Activated CD8-positive, alpha-beta T cell treated with anti-CD3 and anti-CD28 coated beads, Interleukin-2, amount 10 ng/mL, durations not matched to agents 7 days and 5 days (primary cell): ENCODE measurements around the gene OR10J4. TPM values are rescaled to one million over a fixed set of nuclear protein-coding genes. Genes with fewer than 3 reads are reported as not detected.

Experiments
- ATAC-seq: fragments of 150-1000 bp; cut with Tn5 transposase; one replicate; pipeline ENCODE4 v1.10.0; 2021; ENCODE audit warnings: moderate library complexity
- CTCF ChIA-PET: fragments of 350-600 bp; sonication (Branson Sonifier 250); formaldehyde crosslinking; loops from one replicate; lab custom pipeline; 2021; ENCODE audit warnings: antibody characterized with exemption; lab: Charles Lee
- POLR2A ChIA-PET: fragments of 350-600 bp; sonication (Branson Sonifier 250); formaldehyde crosslinking; loops from one replicate; lab custom pipeline; 2021; ENCODE audit warnings: antibody characterized with exemption; lab: Charles Lee
- DNase-seq: peaks from one replicate; pipeline ENCODE4 v3.0.0-alpha.2; 2020
- H3K27ac Mint-ChIP-seq: one replicate; pipeline ENCODE4 v1.8.0; 2021; ENCODE audit warnings: mild to moderate bottlenecking, mixed read lengths
- H3K27me3 Mint-ChIP-seq: one replicate; pipeline ENCODE4 v1.8.0; 2021; ENCODE audit warnings: low read depth, mixed read lengths
- H3K36me3 Mint-ChIP-seq: one replicate; pipeline ENCODE4 v1.8.0; 2021; ENCODE audit warnings: low read depth, mixed read lengths
- H3K4me1 Mint-ChIP-seq: one replicate; pipeline ENCODE4 v1.8.0; 2021; ENCODE audit warnings: low read depth, mixed read lengths
- H3K4me3 Mint-ChIP-seq: one replicate; pipeline ENCODE4 v1.8.0; 2021; ENCODE audit warnings: mild to moderate bottlenecking, mixed read lengths
- H3K9me3 Mint-ChIP-seq: one replicate; pipeline ENCODE4 v1.8.0; 2022; ENCODE audit warnings: mixed read lengths; ENCODE audit not compliant: insufficient read depth
- total RNA-seq, 2 experiments: library from RNA; stranded (reverse); gene quantifications; one replicate each; pipeline ENCODE4 v1.2.3, GENCODE V29; 2021

The OR10J4 gene
- total RNA-seq: not detected

- Mint-ChIP-seq H3K27ac (no peak within 1 kb of the TSS), H3K4me1 (no peaks in the 10 kb centered on the region), H3K36me3 (no peaks in the 10 kb centered on the region), H3K27me3 (no peaks in the 10 kb centered on the region), H3K4me3 (no peak within 1 kb of the TSS), H3K9me3 (no peaks in the 10 kb centered on the region)
- no peak for DNase-seq
- ATAC-seq: no peak
- CTCF ChIA-PET: no interaction called here
- POLR2A ChIA-PET: no interaction called here
These were observed at the start of gene OR10J4 for GRCh38 chr1:159431904-159432303. Gene OR10J4 (plus strand): TSS chr1:159432204.

DNA sequence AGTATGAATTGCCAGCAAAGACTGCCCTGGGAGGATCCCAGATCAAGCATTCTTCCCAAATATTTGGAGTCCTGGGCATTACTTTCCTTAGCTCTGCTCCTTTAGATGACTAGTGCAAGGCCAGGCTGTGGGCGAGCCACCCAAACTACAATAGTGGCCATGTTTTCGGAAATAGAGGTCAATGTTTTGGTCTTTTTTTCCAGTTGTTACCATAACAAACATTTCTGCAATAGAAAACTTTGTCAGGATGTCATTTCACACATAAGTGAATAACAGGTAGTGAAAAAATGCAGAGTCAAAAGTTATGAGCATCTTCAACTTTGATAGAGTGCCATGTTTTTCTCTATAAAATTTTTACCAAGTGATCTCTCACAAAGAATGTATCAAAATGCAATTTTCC, 25.2 kb upstream of the OR10J4 start:
- Mint-ChIP-seq H3K27ac (no peak overlapping the region), H3K4me3 (no peak overlapping the region), H3K36me3 (no peaks in the 10 kb centered on the region), H3K27me3 (no peaks in the 10 kb centered on the region), H3K9me3 (no peaks in the 10 kb centered on the region), H3K4me1 (no peaks in the 10 kb centered on the region)
- ATAC-seq: no peak
- ChIA-PET POLR2A (no interaction called here), CTCF (no interaction called here)
- DNase-seq: no peak

GRCh38 chr1:159408862-159409400, 23.1 kb upstream of the OR10J4 start:
- POLR2A ChIA-PET: no interaction called here
- Mint-ChIP-seq H3K36me3 (no peaks in the 10 kb centered on the region), H3K4me3 (no peak overlapping the region), H3K27ac (no peak overlapping the region), H3K27me3 (no peaks in the 10 kb centered on the region), H3K4me1 (no peaks in the 10 kb centered on the region), H3K9me3 (no peaks in the 10 kb centered on the region)
- ATAC-seq (no peak), DNase-seq (no peak)
- CTCF ChIA-PET: no interaction called here

DNA sequence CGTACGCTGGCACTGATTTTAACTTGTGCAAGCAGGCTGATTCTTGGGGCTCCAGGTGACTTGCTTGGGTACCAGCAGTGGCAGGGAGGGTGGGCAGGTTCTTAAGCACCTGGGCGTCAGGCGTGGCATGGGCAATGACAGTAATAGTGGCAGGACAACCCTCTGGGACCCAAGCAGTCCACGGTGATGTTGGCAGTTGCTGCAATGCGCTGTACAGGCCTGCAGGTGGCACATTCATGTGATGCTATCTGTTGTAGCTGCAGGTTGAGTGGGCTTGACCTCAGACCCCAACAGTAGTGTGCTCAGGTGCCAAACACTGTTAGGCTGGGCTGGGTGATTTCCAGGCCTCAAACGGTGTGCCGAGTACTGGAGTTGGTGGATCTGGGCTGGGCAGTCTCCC, 10.2 kb upstream of the OR10J4 start:
- no peaks in the 10 kb centered on the region for H3K36me3 Mint-ChIP-seq
- CTCF ChIA-PET: no interaction called here

GRCh38 chr1:159428536-159428935, 3.5 kb upstream of the OR10J4 start:
- POLR2A ChIA-PET: no interaction called here
- Mint-ChIP-seq H3K36me3 (no peaks in the 10 kb centered on the region), H3K9me3 (no peaks in the 10 kb centered on the region), H3K27ac (no peak overlapping the region), H3K4me1 (no peaks in the 10 kb centered on the region), H3K27me3 (peaks cover 2% of the 10 kb centered on the region), H3K4me3 (no peak overlapping the region)
- DNase-seq: no peak
- CTCF ChIA-PET: no interaction called here
- no peak for ATAC-seq

More for the DNA sequence above, 10.2 kb upstream of the OR10J4 start:
- POLR2A ChIA-PET: no interaction called here
- no peak for ATAC-seq
- Mint-ChIP-seq H3K4me1 (no peaks in the 10 kb centered on the region), H3K4me3 (no peak overlapping the region), H3K9me3 (peaks cover 11% of the 10 kb centered on the region), H3K27ac (no peak overlapping the region), H3K27me3 (peaks cover 2% of the 10 kb centered on the region)
- DNase-seq: no peak

GRCh38 chr1:159429074-159429861, 2.7 kb upstream of the OR10J4 start:
- no peak overlapping the region for H3K4me3 Mint-ChIP-seq
- DNase-seq (no peak), ATAC-seq (no peak)
- no peak overlapping the region for H3K27ac Mint-ChIP-seq
- ChIA-PET POLR2A (no interaction called here), CTCF (no interaction called here)
- H3K9me3 Mint-ChIP-seq: no peaks in the 10 kb centered on the region
- no peaks in the 10 kb centered on the region for H3K36me3 Mint-ChIP-seq
- no peaks in the 10 kb centered on the region for H3K4me1 Mint-ChIP-seq
- peaks cover 2% of the 10 kb centered on the region for H3K27me3 Mint-ChIP-seq

DNA sequence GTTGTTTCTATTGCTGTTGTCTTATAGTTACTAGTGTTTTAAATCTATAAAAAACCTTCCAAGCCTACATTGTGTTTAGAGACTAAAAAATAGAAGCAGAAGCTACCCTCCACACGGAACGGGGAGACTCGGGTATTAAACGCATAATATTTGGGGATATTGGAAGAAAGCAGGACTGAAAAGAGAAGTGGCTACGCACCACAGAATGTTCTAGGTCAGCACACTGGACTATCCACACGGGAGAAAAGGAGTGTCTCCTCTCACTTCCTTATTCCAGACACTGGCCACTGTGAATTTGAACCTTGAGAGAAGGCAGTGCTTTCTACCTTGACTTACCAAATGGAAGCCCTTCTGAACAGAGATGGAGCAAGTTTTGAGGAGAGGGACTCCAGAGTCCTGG, 1.0 kb upstream of the OR10J4 start:
- POLR2A ChIA-PET: no interaction called here
- Mint-ChIP-seq H3K4me3 (no peak overlapping the region), H3K9me3 (no peaks in the 10 kb centered on the region), H3K36me3 (no peaks in the 10 kb centered on the region), H3K27ac (no peak overlapping the region), H3K27me3 (no peaks in the 10 kb centered on the region), H3K4me1 (no peaks in the 10 kb centered on the region)
- CTCF ChIA-PET: no interaction called here
- DNase-seq: no peak
- ATAC-seq: no peak

GRCh38 chr1:159436469-159436868, 4.5 kb downstream of the OR10J4 start:
- Mint-ChIP-seq H3K27ac (no peak overlapping the region), H3K27me3 (no peaks in the 10 kb centered on the region), H3K4me1 (no peaks in the 10 kb centered on the region), H3K36me3 (no peaks in the 10 kb centered on the region), H3K9me3 (no peaks in the 10 kb centered on the region), H3K4me3 (no peak overlapping the region)
- ChIA-PET POLR2A (no interaction called here), CTCF (no interaction called here)
- no peak for DNase-seq
- ATAC-seq: no peak

DNA sequence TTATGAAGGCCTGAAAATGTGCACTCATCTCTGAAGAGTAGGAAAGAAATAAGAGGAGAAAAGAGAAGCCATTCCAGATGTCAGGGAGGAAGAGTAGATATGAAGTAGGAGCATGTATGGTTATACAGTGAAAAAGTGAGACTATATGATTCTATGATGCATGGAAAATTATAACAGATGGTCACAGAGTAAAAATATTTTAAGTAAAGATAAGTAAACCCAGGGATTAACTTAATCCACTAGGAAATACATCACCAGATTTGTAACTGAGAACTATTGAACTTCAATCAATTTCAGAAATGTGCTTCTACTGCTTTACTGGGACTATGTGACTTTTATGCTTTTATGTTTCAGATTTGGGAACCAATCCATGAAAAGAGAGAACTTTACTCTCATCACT, 7.4 kb downstream of the OR10J4 start, which contains the start of gene OR10J1:
TSS of gene OR10J1 (plus strand) at position 301 of the 400 bp plus-strand sequence. CDS start at position 371, 70 bp downstream.
- H3K27me3 Mint-ChIP-seq: no peaks in the 10 kb centered on the region
- DNase-seq: no peak
- H3K36me3 Mint-ChIP-seq: no peaks in the 10 kb centered on the region
- no peak for ATAC-seq
- CTCF ChIA-PET: no interaction called here
- POLR2A ChIA-PET: no interaction called here
- H3K27ac Mint-ChIP-seq: no peak within 1 kb of the TSS
- H3K4me1 Mint-ChIP-seq: no peaks in the 10 kb centered on the region
- no peak within 1 kb of the TSS for H3K4me3 Mint-ChIP-seq
- no peaks in the 10 kb centered on the region for H3K9me3 Mint-ChIP-seq

GRCh38 chr1:159441360-159441759, 9.4 kb downstream of the OR10J4 start:
- Mint-ChIP-seq H3K36me3 (no peaks in the 10 kb centered on the region), H3K4me3 (no peak overlapping the region), H3K4me1 (no peaks in the 10 kb centered on the region), H3K9me3 (no peaks in the 10 kb centered on the region), H3K27me3 (no peaks in the 10 kb centered on the region), H3K27ac (no peak overlapping the region)
- CTCF ChIA-PET: no interaction called here
- DNase-seq (no peak), ATAC-seq (no peak)
- POLR2A ChIA-PET: no interaction called here

GRCh38 chr1:159442428-159442827, 10.4 kb downstream of the OR10J4 start:
- CTCF ChIA-PET: no interaction called here
- H3K9me3 Mint-ChIP-seq: no peaks in the 10 kb centered on the region
- no peaks in the 10 kb centered on the region for H3K36me3 Mint-ChIP-seq
- POLR2A ChIA-PET: no interaction called here
- H3K4me3 Mint-ChIP-seq: no peak overlapping the region
- DNase-seq: no peak
- H3K4me1 Mint-ChIP-seq: no peaks in the 10 kb centered on the region
- H3K27me3 Mint-ChIP-seq: no peaks in the 10 kb centered on the region
- ATAC-seq: no peak
- no peak overlapping the region for H3K27ac Mint-ChIP-seq

GRCh38 chr1:159443066-159443750, 11.2 kb downstream of the OR10J4 start:
- Mint-ChIP-seq H3K9me3 (no peaks in the 10 kb centered on the region), H3K36me3 (no peaks in the 10 kb centered on the region), H3K4me1 (no peaks in the 10 kb centered on the region), H3K4me3 (no peak overlapping the region), H3K27me3 (no peaks in the 10 kb centered on the region), H3K27ac (no peak overlapping the region)
- ATAC-seq (no peak), DNase-seq (no peak)
- POLR2A ChIA-PET: interaction anchor here (0.7 kb wide), 1 partner anchor 179 kb away, joined by 3 read pairs; no protein-coding TSS in a partner anchor
- CTCF ChIA-PET: no interaction called here
